ENCODE data around the gene ALDH1L1. TPM values are rescaled to one million over a fixed set of nuclear protein-coding genes. Genes with fewer than 3 reads are reported as not detected.

ALDH1L1 gene
- total and polyA plus RNA-seq, 2 of the 13 experiments (the other 11 are each of a cell fraction or from before 2014, with no cell fraction given), result 11.2 to 28.7 TPM

GRCh38 chr3:126117786-126118185 is 62.6 kb downstream of the ALDH1L1 start:
- Histone ChIP-seq H2AFZ (ENCODE audit: low read length) (no peak overlapping the region), H3K27me3 (ENCODE audit: control insufficient read depth in 1 of 2, insufficient read depth in 2 of 2, low read length in 2 of 2) (no peaks in the 10 kb centered on the region), H3K79me2 (ENCODE audit: insufficient read depth, low read length) (no peaks in the 10 kb centered on the region), H3K4me1 (ENCODE audit: insufficient read depth, low read length) (no peaks in the 10 kb centered on the region), H3K9me3 (ENCODE audit: low read length) (no peaks in the 10 kb centered on the region), H3K9ac (ENCODE audit: insufficient read depth, low read depth, low read length) (no peak overlapping the region), H3K27ac (ENCODE audit: extremely low read length, insufficient read depth, low read length) (no peak overlapping the region), H4K20me1 (ENCODE audit: insufficient read depth, low read length) (no peaks in the 10 kb centered on the region), H3K4me2 (ENCODE audit: low read depth, low read length) (no peak overlapping the region), H3K4me3 (replicated peaks in 1 of 3; ENCODE audit: insufficient read depth in 1 of 3, low read depth in 2 of 3, low read length in 3 of 3) (no peak overlapping the region), H3K36me3 (replicated peaks in 1 of 2; ENCODE audit: control insufficient read depth in 1 of 2, insufficient read depth in 2 of 2, low read length in 2 of 2) (peaks cover 2 to 16% of the 10 kb centered on the region in 2 experiments; a peak in 1 of 5 replicates)
- no peak for TF ChIP-seq SNAPC2 (CRISPR knock-in tag; IDR thresholded peaks at IDR 0.05)
- no peak for TF ChIP-seq MIER3 (CRISPR knock-in tag; IDR thresholded peaks at IDR 0.05; ENCODE audit: borderline replicate concordance)
- no peak for TF ChIP-seq ZC3H4 (CRISPR knock-in tag; IDR thresholded peaks at IDR 0.05; ENCODE audit: borderline replicate concordance)
- no peak for TF ChIP-seq PRDM10 (CRISPR knock-in tag; IDR thresholded peaks at IDR 0.05; ENCODE audit: low read depth)
- TF ChIP-seq GABPA (IDR thresholded peaks at IDR 0.05; ENCODE audit: low read depth, low read length), result no peak
- no peak for TF ChIP-seq GABPA (CRISPR knock-in tag; IDR thresholded peaks at IDR 0.05; ENCODE audit: low read depth)
- TF ChIP-seq ZMYM2 (CRISPR knock-in tag; IDR thresholded peaks at IDR 0.05), result no peak
- no peak for TF ChIP-seq ZNF138 (CRISPR knock-in tag; IDR thresholded peaks at IDR 0.05; ENCODE audit: low read depth)
- TF ChIP-seq RFX5 (IDR thresholded peaks at IDR 0.05; ENCODE audit: low read depth, low read length), result no peak
- no peak for TF ChIP-seq TRAFD1 (CRISPR knock-in tag; IDR thresholded peaks at IDR 0.05; ENCODE audit: borderline replicate concordance)
- TF ChIP-seq SOX13 (IDR thresholded peaks at IDR 0.05), result no peak
- no peak for TF ChIP-seq SOX13 (CRISPR knock-in tag; conservative IDR thresholded peaks at IDR 0.05 in 1 of 2, IDR thresholded peaks at IDR 0.05 in 1 of 2)
- no peak for TF ChIP-seq KLF9 (CRISPR knock-in tag; IDR thresholded peaks at IDR 0.05; ENCODE audit: low read depth)
- no peak for TF ChIP-seq KLF16 (CRISPR knock-in tag; IDR thresholded peaks at IDR 0.05)
- intact Hi-C loops (cut with micrococcal nuclease; ENCODE audit: unreplicated experiment), result loop anchor here (10.0 kb wide), 1 partner anchor 143 kb away; no protein-coding TSS in a partner anchor
- in situ Hi-C loops (cut with HindIII; ENCODE audit: extremely low pct_ligation_motif_present, low pct_unique_long_range_greater_than_20kb), result no loop called here
- WGBS (ENCODE audit: low lambda C conversion rate), result 83% methylated on average over 9 of the region's 9 CpGs
- POLR2A ChIA-PET, result no interaction called here
- no peak for DNase-seq (ENCODE audit: low spot score)
- no peak for ATAC-seq
- FAIRE-seq, result no peak
- BruUV-seq (replicated peaks), result no TSS peak
- CTCF ChIA-PET (ENCODE audit: low intra/inter-chr PET ratio, low total read pairs), result no interaction called here

Measured in HepG2 (cell line).